GM13977 (cell line): ENCODE results near the gene TCERG1L.

Experiments
- DNase-seq: peaks from one replicate; pipeline ENCODE4 v3.0.0; 2012; ENCODE audit warnings: low spot score
- CTCF ChIP-seq: IDR thresholded peaks from 2 replicates; pipeline ENCODE4 v1.5.1; 2012; ENCODE audit warnings: mild to moderate bottlenecking, control low read depth; ENCODE audit not compliant: insufficient read depth; ENCODE audit errors: extremely low read depth, missing control alignments
- in situ Hi-C: fragments of 300-500 bp; cut with MboI; formaldehyde crosslinking; loops from one replicate; pipeline ENCODE4 v1.12.0; 2022; ENCODE audit warnings: low sequenced_read_pairs, low pct_unique_long_range_greater_than_20kb, mixed read lengths, inconsistent platforms; ENCODE audit not compliant: unreplicated experiment

Gene TCERG1L

GRCh38 chr10:131184503-131184902 lies 127.0 kb downstream of the TCERG1L start:
- TF ChIP-seq CTCF: no peak
- in situ Hi-C loops: no loop called here
- DNase-seq: no peak

DNA sequence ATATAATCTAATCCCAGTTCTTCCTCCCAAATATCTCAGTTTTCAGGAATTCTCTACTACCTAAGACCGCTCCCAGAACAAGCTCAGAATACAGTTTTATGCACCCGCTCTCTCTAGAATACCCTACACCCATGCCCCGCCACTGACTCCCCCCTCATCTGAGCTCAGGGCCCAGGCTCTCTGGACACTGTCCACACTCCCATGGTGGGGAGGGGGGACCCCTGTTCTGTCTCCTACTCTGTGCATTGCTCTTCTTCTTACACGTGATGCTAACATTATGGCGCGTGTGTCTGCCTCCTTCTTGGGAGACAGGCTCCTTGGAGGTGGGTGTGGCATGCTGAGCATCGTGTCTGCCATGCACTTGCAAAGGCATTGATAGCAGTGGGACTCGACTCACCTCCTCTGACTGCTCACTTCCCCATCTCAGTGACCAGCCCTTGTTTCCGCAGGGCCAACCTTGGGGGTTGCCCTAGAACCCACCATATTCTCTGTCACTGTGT lies 127.9 kb downstream of the TCERG1L start:
- TF ChIP-seq CTCF: no peak
- in situ Hi-C loops: no loop called here
- DNase-seq: no peak

- DNase-seq: no peak
- in situ Hi-C loops: no loop called here
- no peak for TF ChIP-seq CTCF
These were observed 130.1 kb downstream of the TCERG1L start for GRCh38 chr10:131181456-131181855.

DNA sequence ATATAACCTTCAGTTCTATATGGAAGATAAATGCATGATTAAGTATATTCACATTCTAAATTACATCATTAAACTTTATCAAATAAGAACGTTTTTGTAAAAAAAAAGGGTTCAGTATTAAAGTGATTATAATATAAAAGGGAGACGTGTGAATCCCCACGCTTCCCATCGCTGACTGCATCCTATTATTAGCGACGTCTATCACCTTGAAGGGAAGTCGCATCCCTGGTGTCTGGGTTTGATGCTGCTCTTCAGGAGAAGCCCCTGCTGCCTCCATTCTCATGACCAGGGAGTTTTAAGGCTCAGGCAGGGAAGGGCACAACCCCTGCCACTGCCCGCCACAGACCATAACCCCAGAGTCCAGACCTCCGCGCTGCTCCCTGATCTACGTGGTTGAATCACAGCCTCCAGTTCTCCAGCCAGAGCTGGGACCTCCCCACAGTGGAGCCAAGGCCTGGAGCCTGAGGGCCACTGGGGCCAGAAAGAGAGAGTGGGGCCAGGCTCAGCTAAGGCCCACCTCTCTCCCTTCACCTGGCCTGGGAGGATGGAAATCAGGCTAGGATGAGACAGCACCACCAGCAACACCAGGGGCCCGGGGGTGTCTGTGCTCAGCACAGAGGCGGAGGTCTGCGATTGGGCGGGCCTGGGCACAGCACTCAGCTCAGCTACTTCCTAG lies 130.6 kb downstream of the TCERG1L start:
- no peak for TF ChIP-seq CTCF
- in situ Hi-C loops: no loop called here
- DNase-seq: no peak

GRCh38 chr10:131180086-131180485 lies 131.4 kb downstream of the TCERG1L start:
- in situ Hi-C loops: no loop called here
- DNase-seq: no peak

GRCh38 chr10:131179361-131179760 lies 132.2 kb downstream of the TCERG1L start:
- DNase-seq: no peak
- TF ChIP-seq CTCF: no peak
- in situ Hi-C loops: no loop called here

More at GRCh38 chr10:131180086-131180485, 131.4 kb downstream of the TCERG1L start:
- no peak for TF ChIP-seq CTCF
